A673 (cell line): ENCODE data around the gene CPEB2.

ENCODE experiments used
- CTCF ChIP-seq: fragments of 300-800, 200-600 bp; sonication (generic); conservative IDR thresholded peaks from 2 replicates; pipeline ENCODE4 v1.5.1; 2017; ENCODE audit warnings: low read depth, mild to moderate bottlenecking, antibody characterized with exemption, low read length, moderate library complexity, mixed read lengths
- EZH2 ChIP-seq: fragments of 200-600 bp; sonication (generic); IDR thresholded peaks from 2 replicates; pipeline ENCODE4 v1.6.1; 2017; ENCODE audit warnings: borderline replicate concordance, low read depth, mild to moderate bottlenecking, mixed read lengths, antibody characterized with exemption, low read length; ENCODE audit not compliant: poor library complexity, severe bottlenecking

- no peak for TF ChIP-seq EZH2
- TF ChIP-seq CTCF, result no peak
Measured at GRCh38 chr4:15088394-15089035, 86.2 kb downstream of the CPEB2 start.
